SH-SY5Y (cell line): ENCODE data around the gene TBKBP1.

Source experiments
- GATA2 ChIP-seq: IDR thresholded peaks from 2 replicates; pipeline ENCODE4 v1.6.1; 2011; ENCODE audit warnings: mild to moderate bottlenecking, low read depth, low read length
- GATA3 ChIP-seq: IDR thresholded peaks from 2 replicates; pipeline ENCODE4 v1.6.1; 2011; ENCODE audit warnings: low read depth, mild to moderate bottlenecking, low read length, moderate library complexity

- TF ChIP-seq GATA2 (no peak), GATA3 (no peak)
These were observed 57.5 kb downstream of the TBKBP1 start for GRCh38 chr17:47751471-47751870.
